Heart left ventricle (tissue), 13 donors: Measurements from ENCODE around the gene MAP3K4.
"Not testable (repeated sequence)": the region's sequence is repeated elsewhere in the genome, so short reads cannot be mapped to it uniquely, and the experiment has no call there.

Experiments
- CTCF ChIP-seq, 12 donors: fragments of 200-600 bp; sonication (generic) in 4 of 12; IDR thresholded peaks; one replicate each; pipeline versions ENCODE4 v1.5.0 to v1.8.0; 2018 to 2022; ENCODE audit warnings: antibody characterized with exemption in 12 of 12, mild to moderate bottlenecking in 5 of 12
- POLR2A ChIP-seq, 2 donors: fragments of 450-650 bp; IDR thresholded peaks; one replicate each; pipeline ENCODE4 v1.6.1; 2017; ENCODE audit warnings: antibody characterized with exemption in 2 of 2, mild to moderate bottlenecking in 2 of 2, moderate library complexity in 2 of 2
- donor health status: ischemic (EF 13 %, LVEDD 7.1; RV severe dilation, severe dysfunction).
- donor health status: DM: no; HTN: yes; CAD: no.
- donor health status: DM: no; HTN: no; CAD: no.
- donor health status: ischemic (EF 25% LVEDD 6.9; RV normal size, moderate dysfunction).
- donor health status: ischemic (EF 25% LVEDD 5.7; RV mildly dilated, moderate dysfunction).
- donor health status: ischemic (EF 35%, LVEDD 5.7; RV mildly dilated, moderate dysfunction).
- donor health status: nonischemic (EF 11% LVEDD 7.7; RV severe dilation, severe dysfunction).
- donor health status: DM: yes; HTN: yes; CAD: no.
- donor health status: PGD.
- donor health status: ischemic (EF 29% LVEDD 5.4; RV normal size, mild dysfunction).
- donor health status: nonischemic (EF 23%, LVEDD 6.1; RV moderate dilation, normal function).

- not testable (repeated sequence) for TF ChIP-seq CTCF, POLR2A (IDR thresholded peaks at IDR 0.05)
Measured at GRCh38 chr6:160972594-160972993, 19.0 kb upstream of the MAP3K4 start.
